H1 (cell line): ENCODE measurements around the gene SND1. TPM values are rescaled to one million over a fixed set of nuclear protein-coding genes. Genes with fewer than 3 reads are reported as not detected.

Source experiments
- CTCF ChIA-PET: fragments of 300-600 bp; sonication (Branson Sonifier 250); formaldehyde crosslinking; loops from one replicate; lab custom pipeline; 2021; ENCODE audit not compliant: partially characterized antibody; lab: Charles Lee
- POLR2A ChIA-PET: fragments of 300-600 bp; sonication (Branson Sonifier 250); formaldehyde crosslinking; loops from one replicate; lab custom pipeline; 2021; ENCODE audit warnings: inconsistent platforms; ENCODE audit not compliant: partially characterized antibody; lab: Charles Lee
- DNase-seq, 2 experiments: peaks; one replicate each; pipeline versions ENCODE4 v3.0.0 to v3.0.0-alpha.2; 2010 to 2022; ENCODE audit warnings: low spot score in 2 of 2, low read depth in 1 of 2, mixed read lengths in 1 of 2
- FAIRE-seq: peaks from 2 replicates; lab custom pipeline; 2011; peaks lifted over from hg19 to GRCh38; lab: Jason Lieb, UNC
- H2AFZ ChIP-seq: 2 replicates; pipeline ENCODE4 v1.8.1; 2012; ENCODE audit warnings: low read length, inconsistent platforms
- H2AK5ac ChIP-seq: 2 replicates; pipeline ENCODE4 v1.6.1; 2013; ENCODE audit warnings: low read depth, low read length
- H2BK120ac ChIP-seq: replicated peaks from 2 replicates; pipeline ENCODE3; 2013; ENCODE audit warnings: low read depth, low read length, inconsistent platforms
- H2BK12ac ChIP-seq: 2 replicates; pipeline ENCODE4 v1.6.1; 2013; ENCODE audit warnings: low read depth, low read length
- H2BK15ac ChIP-seq: 2 replicates; pipeline ENCODE4 v1.6.1; 2013; ENCODE audit warnings: low read length
- H2BK20ac ChIP-seq: 2 replicates; pipeline ENCODE4 v1.6.1; 2013; ENCODE audit warnings: low read length
- H2BK5ac ChIP-seq: 2 replicates; pipeline ENCODE4 v1.6.1; 2013; ENCODE audit warnings: low read depth, low read length
- H3K14ac ChIP-seq: 2 replicates; pipeline ENCODE4 v1.6.1; 2013; ENCODE audit warnings: inconsistent platforms; ENCODE audit not compliant: insufficient read length
- H3K18ac ChIP-seq: 2 replicates; pipeline ENCODE4 v1.6.1; 2013; ENCODE audit warnings: low read length; ENCODE audit errors: extremely low read depth
- H3K23ac ChIP-seq: 2 replicates; pipeline ENCODE4 v1.6.1; 2013; ENCODE audit warnings: inconsistent platforms; ENCODE audit not compliant: insufficient read length
- H3K23me2 ChIP-seq: 2 replicates; pipeline ENCODE4 v1.6.1; 2013; ENCODE audit warnings: low read depth, low read length
- H3K27ac ChIP-seq: 2 replicates; pipeline ENCODE4 v1.6.1; 2011; ENCODE audit warnings: low read depth, low read length, inconsistent platforms
- H3K27me3 ChIP-seq, 4 experiments: replicated peaks in 1 of 4; 1 replicate in 1 of 4; 2 replicates in 3 of 4; pipeline versions ENCODE4 v1.6.1 to v1.8.1; 2011 to 2013; ENCODE audit warnings: low read length in 3 of 4, mild to moderate bottlenecking in 3 of 4, inconsistent platforms in 2 of 4, mixed read lengths in 2 of 4, moderate library complexity in 1 of 4; ENCODE audit not compliant: control insufficient read depth in 3 of 4, insufficient read depth in 3 of 4; ENCODE audit errors: extremely low read depth in 1 of 4
- H3K36me3 ChIP-seq, 4 experiments: 2 replicates each; pipeline versions ENCODE4 v1.6.1 to v1.8.1; 2011 to 2013; ENCODE audit warnings: mild to moderate bottlenecking in 4 of 4, low read length in 3 of 4, moderate library complexity in 2 of 4, control low read depth in 1 of 4, inconsistent platforms in 1 of 4; ENCODE audit not compliant: insufficient read depth in 4 of 4, control insufficient read depth in 2 of 4
- H3K4ac ChIP-seq: replicated peaks from 2 replicates; pipeline ENCODE3; 2013; ENCODE audit warnings: low read length, low read depth, mixed read lengths, inconsistent platforms; ENCODE audit not compliant: insufficient read length
- H3K4me1 ChIP-seq, 4 experiments: replicated peaks in 1 of 4; 1 replicate in 1 of 4; 2 replicates in 3 of 4; pipeline versions ENCODE4 v1.6.1 to v1.8.1; 2011 to 2013; ENCODE audit warnings: low read length in 3 of 4, inconsistent platforms in 2 of 4, mixed read lengths in 1 of 4; ENCODE audit not compliant: insufficient read depth in 4 of 4, control insufficient read depth in 3 of 4
- H3K4me2 ChIP-seq, 2 experiments: 2 replicates each; pipeline versions ENCODE4 v1.6.1 to v1.8.1; 2011 to 2013; ENCODE audit warnings: low read depth in 2 of 2, low read length in 2 of 2, control low read depth in 1 of 2, inconsistent platforms in 1 of 2, mild to moderate bottlenecking in 1 of 2; ENCODE audit not compliant: insufficient read depth in 1 of 2
- H3K4me3 ChIP-seq, 4 experiments: fragments of 200-600, 300-600 bp in 1 of 4; sonication (generic), shearing (Covaris generic), sonication (Bioruptor Twin) in 1 of 4; 2 replicates each; pipeline versions ENCODE4 v1.5.1 to v1.8.1; 2011 to 2016; ENCODE audit warnings: low read length in 4 of 4, low read depth in 3 of 4, control low read depth in 2 of 4, inconsistent platforms in 2 of 4, mild to moderate bottlenecking in 2 of 4, mixed read lengths in 1 of 4, moderate library complexity in 1 of 4; ENCODE audit not compliant: insufficient read depth in 2 of 4; ENCODE audit errors: extremely low read depth in 1 of 4
- H3K56ac ChIP-seq: replicated peaks from 2 replicates; pipeline ENCODE3; 2013; ENCODE audit warnings: low read depth, mild to moderate bottlenecking, mixed read lengths, low read length, inconsistent platforms; ENCODE audit not compliant: insufficient read length
- H3K79me1 ChIP-seq: 2 replicates; pipeline ENCODE4 v1.6.1; 2013; ENCODE audit warnings: low read depth, low read length, control low read depth
- H3K79me2 ChIP-seq, 2 experiments: 2 replicates each; pipeline versions ENCODE4 v1.6.1 to v1.8.1; 2012 to 2013; ENCODE audit warnings: low read length in 2 of 2, mild to moderate bottlenecking in 2 of 2, inconsistent platforms in 1 of 2; ENCODE audit not compliant: insufficient read depth in 2 of 2, control insufficient read depth in 1 of 2
- H3K9ac ChIP-seq, 4 experiments: replicated peaks in 1 of 4; 1 replicate in 1 of 4; 2 replicates in 3 of 4; pipeline versions ENCODE4 v1.6.1 to v1.8.1; 2011 to 2013; ENCODE audit warnings: low read depth in 3 of 4, low read length in 3 of 4, control low read depth in 2 of 4, mild to moderate bottlenecking in 2 of 4, moderate library complexity in 2 of 4, inconsistent platforms in 1 of 4; ENCODE audit errors: extremely low read depth in 1 of 4
- H3K9me3 ChIP-seq, 2 experiments: 2 replicates each; pipeline versions ENCODE4 v1.6.1 to v1.8.1; 2012 to 2013; ENCODE audit warnings: mild to moderate bottlenecking in 2 of 2, moderate library complexity in 2 of 2, control low read depth in 1 of 2, inconsistent platforms in 1 of 2, low read depth in 1 of 2, low read length in 1 of 2, mixed read lengths in 1 of 2; ENCODE audit not compliant: insufficient read depth in 2 of 2
- H4K20me1 ChIP-seq, 2 experiments: replicated peaks in 1 of 2; 2 replicates each; pipeline versions ENCODE3 to v1.8.1; 2011 to 2013; ENCODE audit warnings: inconsistent platforms in 2 of 2, low read length in 2 of 2, mild to moderate bottlenecking in 1 of 2; ENCODE audit not compliant: insufficient read depth in 2 of 2, control insufficient read depth in 1 of 2
- H4K5ac ChIP-seq: 2 replicates; pipeline ENCODE4 v1.6.1; 2013; ENCODE audit warnings: low read length, low read depth, mixed read lengths, inconsistent platforms; ENCODE audit not compliant: insufficient read length
- H4K8ac ChIP-seq: 2 replicates; pipeline ENCODE4 v1.8.0; 2013; ENCODE audit warnings: mild to moderate bottlenecking, moderate library complexity, low read length, inconsistent platforms; ENCODE audit not compliant: insufficient read depth; ENCODE audit errors: extremely low read depth
- H4K91ac ChIP-seq: replicated peaks from 2 replicates; pipeline ENCODE3; 2013; ENCODE audit warnings: low read length, mixed read lengths, inconsistent platforms; ENCODE audit not compliant: insufficient read length
- KDM1A ChIP-seq: fragments of 200-600, 300-600 bp; sonication (generic); IDR thresholded peaks from 2 replicates; pipeline ENCODE4 v1.7.1; 2016; ENCODE audit warnings: mild to moderate bottlenecking, low read length, borderline replicate concordance
- WGBS, 2 experiments: shearing (Covaris generic) in 1 of 2; methylation state at CpG; one replicate each; pipeline versions ENCODE4 v1.1.6 to v1.1.7; 2013 to 2015; ENCODE audit warnings: low lambda C conversion rate in 2 of 2, mixed read lengths in 2 of 2, inconsistent platforms in 1 of 2, low coverage in 1 of 2, missing lambda C conversion rate in 1 of 2; ENCODE audit not compliant: insufficient replicate concordance in 2 of 2, insufficient coverage in 1 of 2, insufficient read length in 1 of 2; ENCODE audit errors: extremely low coverage in 1 of 2, missing lambda C conversion rate in 1 of 2; 5-methylcytosine and 5-hydroxymethylcytosine counted together
- polyA plus RNA-seq, 7 experiments: library from polyadenylated mRNA; depleted of rRNA in 3 of 7; stranded (reverse) in 5 of 7; unstranded in 2 of 7; fragments of >200 nt in 5 of 7; fragments of 200-250 nt in 2 of 7; gene quantifications; 1 replicate in 5 of 7; 2 replicates in 1 of 7; 4 replicates in 1 of 7; pipeline versions ENCODE4 v1.2.1 to v1.2.3, GENCODE V29; 2011 to 2013; ENCODE audit warnings: missing spikeins in 2 of 7, mixed read lengths in 2 of 7
- total RNA-seq: library from RNA; stranded (reverse); fragmentation: NEBNext Ultra II Directional; extraction: Animal tissue kit (Norgen Biotek cat#: 25700); gene quantifications from 2 replicates; pipeline ENCODE4 v1.2.1, GENCODE V29; 2021

SND1 gene
- total and polyA plus RNA-seq, 2 of the 8 experiments (the other 6 are each of a cell fraction or from before 2014, with no cell fraction given), result 122 to 290 TPM

DNA sequence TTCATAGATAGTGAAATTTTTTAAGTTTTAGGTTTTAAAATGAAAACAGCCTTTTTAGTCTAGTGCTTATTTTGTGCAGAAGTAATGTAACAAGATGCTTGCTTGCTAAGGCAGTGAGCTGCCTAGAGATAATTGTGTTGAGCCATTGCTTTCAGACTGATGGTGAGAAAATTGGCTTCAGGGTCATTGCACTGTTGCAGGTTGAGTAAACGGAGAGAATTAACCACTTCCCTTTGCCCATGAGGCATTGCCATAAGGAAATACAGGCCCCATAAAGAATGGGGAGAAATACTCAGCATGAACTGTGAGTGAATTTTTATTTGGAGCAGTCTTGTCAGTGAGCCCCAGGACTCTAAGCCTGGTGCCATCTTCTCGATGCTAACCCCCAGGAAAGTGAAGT lies 238.7 kb downstream of the SND1 start:
- no peak for TF ChIP-seq KDM1A
- no peak for DNase-seq
- Histone ChIP-seq H3K18ac (no peak overlapping the region), H4K8ac (no peak overlapping the region), H3K23me2 (no peaks in the 10 kb centered on the region), H2AFZ (no peak overlapping the region), H3K36me3 (peaks cover 0 to 26% (median 9%) of the 10 kb centered on the region in 4 experiments; a peak in 5 of 8 replicates), H4K5ac (no peak overlapping the region), H3K56ac (no peak overlapping the region), H3K4me1 (peaks cover under 1 to 25% (median 2%) of the 10 kb centered on the region in 4 experiments; a peak in 4 of 7 replicates), H3K27me3 (no peaks in the 10 kb centered on the region), H2BK12ac (no peak overlapping the region), H2BK20ac (no peak overlapping the region), H3K4me2 (no peak overlapping the region), H3K9ac (no peak overlapping the region), H3K4me3 (no peak overlapping the region), H2BK15ac (no peak overlapping the region), H3K79me1 (no peaks in the 10 kb centered on the region; the same call in 1 of the 2 replicates), H3K4ac (no peak overlapping the region), H3K14ac (no peak overlapping the region), H2BK5ac (no peak overlapping the region), H2BK120ac (no peak overlapping the region), H4K91ac (no peak overlapping the region), H4K20me1 (peaks cover 1 to 2% of the 10 kb centered on the region in 2 experiments), H3K79me2 (peaks cover 0 to 5% of the 10 kb centered on the region in 2 experiments; a peak in 2 of 4 replicates), H3K9me3 (no peaks in the 10 kb centered on the region), H3K27ac (no peak overlapping the region), H2AK5ac (no peak overlapping the region), H3K23ac (no peak overlapping the region)
- CTCF ChIA-PET, result interaction anchor here (1.0 to 2.0 kb wide), 2 partner anchors 98 to 161 kb away, joined by 3 to 4 read pairs; no protein-coding TSS in a partner anchor
- no peak for FAIRE-seq
- POLR2A ChIA-PET, result no interaction called here
- 85% methylated on average over 2 of the region's 2 CpGs; no CpG with 5 or more reads in 1 of the 2 experiments for WGBS, 2 experiments
